KOPT-K1 (cell line): ENCODE measurements around the gene CERK.

Experiments
- H3K27ac ChIP-seq: fragments of 200-600 bp; sonication (generic); 2 replicates; pipeline ENCODE4 v1.5.1; 2016; ENCODE audit warnings: antibody characterized with exemption, mild to moderate bottlenecking, low read depth, low read length; ENCODE audit not compliant: poor library complexity, severe bottlenecking
- H3K36me3 ChIP-seq: fragments of 200-600 bp; sonication (generic); 2 replicates; pipeline ENCODE4 v1.5.1; 2017; ENCODE audit warnings: antibody characterized with exemption, mild to moderate bottlenecking, low read length, moderate library complexity; ENCODE audit not compliant: insufficient read depth
- H3K9me3 ChIP-seq: fragments of 200-600 bp; sonication (generic); 2 replicates; pipeline ENCODE4 v1.5.1; 2017; ENCODE audit warnings: antibody characterized with exemption, low read length, mild to moderate bottlenecking; ENCODE audit not compliant: insufficient read depth, poor library complexity, severe bottlenecking

Gene CERK

DNA sequence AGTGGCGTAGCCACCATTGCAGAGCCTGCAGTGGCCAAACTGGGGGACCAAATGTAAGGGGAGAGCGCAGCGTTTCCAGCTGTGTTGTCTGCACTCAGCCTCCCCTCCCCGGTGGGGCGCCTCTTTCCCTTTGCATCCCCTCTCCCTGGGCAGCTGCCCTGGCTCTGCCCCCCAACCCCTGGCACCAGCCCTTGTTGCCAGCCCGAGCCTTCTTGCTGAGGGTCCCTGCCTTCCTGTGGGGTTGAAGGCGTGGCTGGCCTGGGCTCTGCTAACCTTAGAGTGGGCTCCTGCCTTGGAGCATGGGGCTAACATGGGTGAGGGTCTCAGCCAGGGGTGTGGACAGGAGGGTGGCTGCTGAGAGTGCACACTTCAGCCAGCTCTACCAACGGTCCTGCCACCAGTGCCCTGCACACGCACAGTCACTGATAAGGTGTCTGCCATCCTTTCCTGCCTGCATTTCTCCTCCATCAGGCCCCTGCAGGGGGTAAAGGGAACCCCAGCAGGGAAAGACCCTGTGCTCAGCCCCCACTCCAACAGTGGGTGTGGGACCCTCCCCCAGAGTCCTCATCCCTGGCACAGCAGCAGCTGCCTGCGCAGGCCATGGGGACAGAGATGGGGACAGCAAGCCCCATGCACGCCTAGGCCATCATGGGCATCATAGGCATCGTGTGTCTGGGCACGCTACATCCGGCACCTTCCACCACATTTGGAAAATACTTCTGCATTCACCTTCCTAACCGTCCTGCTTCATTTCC is 43.5 kb downstream of the CERK start:
- H3K36me3 ChIP-seq: peaks cover 99% of the 10 kb centered on the region
- no peak overlapping the region for H3K27ac ChIP-seq
- no peaks in the 10 kb centered on the region for H3K9me3 ChIP-seq

DNA sequence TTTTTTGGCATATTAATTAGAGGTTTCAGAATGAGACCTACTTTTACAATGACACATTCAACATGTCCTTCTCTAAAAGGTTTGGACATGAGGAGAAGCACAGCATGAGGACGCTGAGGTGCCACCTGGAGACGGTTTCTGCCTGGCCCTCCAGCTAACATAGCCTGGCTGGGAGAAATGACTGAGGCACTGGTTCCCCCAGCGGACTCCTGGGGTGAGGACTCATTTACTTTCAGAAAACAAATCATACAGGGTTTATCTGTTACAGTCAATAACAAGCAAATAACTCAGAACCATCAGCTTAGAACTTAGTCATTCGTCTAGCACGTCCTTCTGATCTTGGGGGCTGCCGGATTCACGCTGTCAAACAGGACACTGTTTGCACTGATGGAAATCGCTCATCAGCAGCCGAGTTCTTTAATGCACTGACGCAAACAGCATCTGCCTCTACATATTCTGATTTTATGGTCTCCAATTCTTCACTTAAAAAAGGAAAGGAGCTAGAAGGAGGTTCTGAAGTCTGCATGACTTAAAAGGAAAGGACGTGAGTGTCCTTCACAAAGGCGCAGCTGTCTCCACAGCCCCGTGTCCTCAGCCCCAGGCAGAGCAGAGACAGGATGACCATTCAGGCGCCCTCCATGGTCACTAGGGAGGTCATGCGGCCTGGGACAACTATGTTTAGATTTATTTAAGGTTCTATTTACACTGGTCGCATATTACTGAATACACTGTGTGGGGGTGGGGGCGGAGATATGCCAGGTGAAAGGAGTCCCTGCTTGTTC is 44.2 kb downstream of the CERK start:
- Histone ChIP-seq H3K36me3 (peaks cover 99% of the 10 kb centered on the region), H3K27ac (no peak overlapping the region), H3K9me3 (no peaks in the 10 kb centered on the region)

DNA sequence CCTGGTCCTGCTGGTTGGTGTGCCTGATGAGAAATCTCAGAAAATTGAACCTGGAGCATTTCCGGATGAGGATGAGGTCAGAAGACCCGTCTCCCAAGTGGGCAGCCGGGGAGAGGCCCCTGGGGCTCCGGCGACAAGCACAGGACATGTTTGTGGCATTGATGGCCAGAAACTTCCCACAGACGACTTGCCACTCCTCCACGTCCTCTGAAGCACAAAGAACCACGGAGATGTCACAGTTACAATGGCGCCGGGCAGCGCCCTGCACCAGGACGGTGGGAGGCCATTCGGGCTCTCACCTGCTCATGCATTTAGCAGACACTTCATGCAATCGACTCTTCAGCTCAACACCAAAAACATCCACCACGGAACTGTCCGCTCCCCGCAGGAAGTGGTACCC is 46.5 kb downstream of the CERK start:
- Histone ChIP-seq H3K27ac (no peak overlapping the region), H3K36me3 (peaks cover 98% of the 10 kb centered on the region), H3K9me3 (no peaks in the 10 kb centered on the region)

DNA sequence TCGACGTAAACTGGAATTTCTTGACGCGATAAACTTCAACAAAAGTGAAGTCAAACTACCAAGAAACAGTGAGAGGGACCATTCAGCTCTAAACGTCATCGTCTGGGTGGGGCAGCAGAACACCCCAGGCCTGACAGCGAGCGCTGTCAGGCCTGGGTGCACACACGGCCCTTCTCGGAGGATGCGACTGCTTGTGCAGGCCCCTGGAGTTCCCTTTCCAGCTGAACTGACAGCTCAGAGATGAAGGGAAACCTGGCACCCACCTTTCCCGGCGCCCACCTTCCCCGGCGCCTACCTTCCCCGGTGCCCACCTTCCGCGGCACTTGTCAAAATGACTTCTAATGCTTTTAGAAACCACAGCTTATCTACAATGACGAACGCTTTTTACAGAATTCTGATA is 47.9 kb downstream of the CERK start:
- H3K27ac ChIP-seq: no peak overlapping the region
- peaks cover 98% of the 10 kb centered on the region for H3K36me3 ChIP-seq
- H3K9me3 ChIP-seq: no peaks in the 10 kb centered on the region

DNA sequence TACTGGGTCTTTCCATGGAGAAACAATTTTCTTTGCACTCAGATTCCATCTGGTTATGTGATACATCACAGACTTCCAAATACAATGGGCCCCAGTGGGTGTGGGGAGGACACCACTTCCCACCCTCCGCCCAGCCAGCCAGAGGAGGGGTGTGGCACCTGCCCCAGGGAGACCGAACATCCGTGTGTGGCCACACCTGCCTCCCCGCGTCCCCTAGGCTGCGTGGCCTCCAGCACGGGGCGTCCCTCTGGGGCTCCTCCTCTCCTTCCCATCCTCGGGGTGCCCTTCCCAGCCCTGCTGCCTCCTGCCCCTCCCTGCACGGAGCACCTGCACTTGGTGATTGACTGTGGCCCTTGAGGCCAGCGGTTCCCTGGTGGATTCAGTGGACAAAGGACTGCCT is 49.1 kb downstream of the CERK start:
- Histone ChIP-seq H3K9me3 (no peaks in the 10 kb centered on the region), H3K27ac (no peak overlapping the region), H3K36me3 (peaks cover 98% of the 10 kb centered on the region)

DNA sequence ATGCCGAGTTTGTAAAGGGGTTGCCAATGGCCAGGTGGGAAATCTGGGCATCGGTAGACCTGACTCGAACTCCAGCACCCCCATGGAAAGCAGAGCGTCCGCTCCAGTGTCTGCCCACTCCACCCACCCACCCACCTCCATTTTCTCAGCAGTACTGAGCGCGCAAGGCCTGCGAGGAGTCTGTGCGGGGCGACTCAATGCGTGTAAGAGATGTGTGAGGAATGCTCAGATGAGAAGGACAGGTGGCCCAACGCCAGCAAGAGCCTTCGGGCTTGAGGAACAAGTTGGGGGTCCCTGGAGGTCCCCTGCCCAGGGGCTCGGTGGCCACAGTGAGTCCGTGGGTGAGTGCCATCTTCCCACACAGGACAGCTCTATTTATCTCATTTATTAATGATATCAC is 50.6 kb downstream of the CERK start:
- H3K9me3 ChIP-seq: no peaks in the 10 kb centered on the region
- H3K27ac ChIP-seq: no peak overlapping the region
- H3K36me3 ChIP-seq: peaks cover 85% of the 10 kb centered on the region

DNA sequence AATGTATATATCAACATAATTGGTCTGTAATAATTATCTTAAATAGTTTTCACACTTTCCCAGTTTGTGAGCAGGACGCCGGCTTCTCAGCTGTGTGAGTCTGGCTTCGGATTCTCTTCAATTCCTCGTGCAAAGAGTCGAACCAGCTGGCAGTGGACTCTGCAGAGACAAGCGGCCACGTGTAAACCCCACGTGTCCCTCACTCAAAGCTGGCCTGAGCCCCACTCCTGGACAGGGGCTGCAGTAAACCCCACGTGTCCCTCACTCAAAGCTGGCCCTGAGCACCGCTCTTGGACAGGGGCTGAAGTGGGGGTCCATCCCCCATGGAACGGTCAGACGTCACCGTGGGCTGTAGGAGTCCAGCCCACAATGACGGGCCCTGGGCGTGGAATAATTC is 51.0 kb downstream of the CERK start:
- Histone ChIP-seq H3K9me3 (no peaks in the 10 kb centered on the region), H3K27ac (no peak overlapping the region), H3K36me3 (peaks cover 85% of the 10 kb centered on the region)

DNA sequence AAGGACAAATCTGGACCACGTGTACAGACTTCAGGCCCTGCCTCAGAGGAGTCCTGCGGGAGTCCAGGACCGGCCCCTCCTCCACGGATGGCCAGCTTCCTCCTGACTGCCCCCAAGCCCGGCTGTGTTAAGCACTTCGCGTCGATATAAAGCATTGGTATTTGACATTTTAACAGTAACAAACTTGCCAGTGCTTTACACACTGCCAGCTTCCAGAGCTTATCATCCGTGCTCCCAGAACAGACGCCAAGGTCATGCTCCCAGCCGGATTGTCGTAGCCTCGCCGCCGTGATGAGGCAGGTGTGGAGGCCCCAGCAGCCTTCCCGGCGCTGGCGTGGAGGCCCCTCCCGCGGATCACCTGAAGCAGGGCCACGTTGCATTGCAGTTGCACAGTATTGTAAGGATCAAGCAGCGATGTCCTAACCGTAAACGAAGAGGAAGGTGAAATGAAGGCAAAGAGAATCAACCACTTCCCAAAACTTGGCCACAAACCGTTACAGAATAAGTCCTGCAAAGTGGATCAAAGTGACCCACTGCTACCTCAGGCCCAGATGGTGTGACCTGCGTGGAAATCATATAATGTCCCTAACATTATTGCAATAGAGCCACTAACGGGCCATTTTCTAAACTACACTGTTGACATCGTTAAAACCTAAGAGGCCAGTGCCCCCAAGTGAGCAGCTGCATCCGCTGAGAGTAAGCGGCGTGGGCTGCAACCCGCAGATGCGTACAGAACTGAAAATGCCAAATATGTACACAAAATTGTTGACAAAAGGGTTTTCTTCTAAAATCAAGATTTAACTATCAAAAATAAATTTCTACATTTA is 51.6 kb downstream of the CERK start:
- peaks cover 85% of the 10 kb centered on the region for H3K36me3 ChIP-seq
- no peaks in the 10 kb centered on the region for H3K9me3 ChIP-seq
- no peak overlapping the region for H3K27ac ChIP-seq

DNA sequence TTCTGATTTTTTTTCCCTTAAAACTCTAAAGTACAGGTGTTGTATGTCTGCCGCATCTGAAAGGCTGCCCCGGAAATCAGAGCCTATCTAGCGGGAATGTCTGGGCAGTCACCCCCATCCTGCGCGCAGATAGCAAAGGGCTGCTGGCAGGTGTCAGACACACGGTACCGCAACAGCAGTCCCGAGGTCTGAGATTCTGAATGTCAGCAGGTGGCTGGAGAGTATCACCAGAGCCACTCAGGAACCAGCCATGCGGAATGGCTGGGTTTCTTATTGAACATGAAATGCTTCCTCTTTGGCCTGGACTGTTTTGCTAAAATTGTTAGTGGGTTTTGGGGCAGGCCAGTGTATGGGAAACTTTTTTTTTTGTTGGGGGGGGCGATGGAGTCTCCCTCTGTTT is 53.3 kb downstream of the CERK start:
- Histone ChIP-seq H3K36me3 (peaks cover 75% of the 10 kb centered on the region), H3K9me3 (no peaks in the 10 kb centered on the region), H3K27ac (no peak overlapping the region)

DNA sequence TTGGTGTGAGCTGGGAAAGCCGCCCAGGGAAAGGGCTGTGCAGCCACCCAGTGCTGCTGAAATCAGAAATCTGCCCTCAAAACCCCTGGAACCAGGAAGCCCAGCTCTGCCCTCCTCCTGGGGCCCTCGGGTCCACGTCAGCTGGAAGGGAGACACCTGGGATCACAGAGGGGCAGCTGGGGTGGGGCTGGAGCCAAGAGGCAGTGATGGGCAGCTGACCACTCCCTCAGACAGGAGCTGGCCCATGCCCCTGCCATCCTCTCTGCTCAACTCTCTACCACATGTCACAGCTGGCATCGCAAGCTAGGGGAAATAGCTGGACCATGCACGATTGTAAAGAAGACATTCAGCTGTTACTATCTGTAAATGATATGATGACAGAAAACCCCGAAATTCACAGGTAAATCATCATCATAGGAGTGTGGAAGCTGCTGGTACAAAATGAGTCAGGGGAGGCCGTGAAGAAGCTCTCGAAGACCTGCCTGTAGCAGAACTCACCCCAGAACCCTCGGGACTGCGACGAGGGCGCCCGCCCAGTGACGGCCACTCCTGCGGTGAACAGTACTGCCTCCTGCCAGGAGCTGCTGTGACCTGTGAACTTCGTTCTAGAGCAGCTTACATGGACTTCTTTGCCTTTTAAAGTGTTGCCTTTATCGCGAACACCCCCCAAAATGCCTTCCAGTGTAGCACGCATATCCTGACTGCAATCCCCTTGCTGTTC is 55.9 kb downstream of the CERK start:
- Histone ChIP-seq H3K27ac (no peak overlapping the region), H3K9me3 (no peaks in the 10 kb centered on the region), H3K36me3 (peaks cover 73% of the 10 kb centered on the region)

DNA sequence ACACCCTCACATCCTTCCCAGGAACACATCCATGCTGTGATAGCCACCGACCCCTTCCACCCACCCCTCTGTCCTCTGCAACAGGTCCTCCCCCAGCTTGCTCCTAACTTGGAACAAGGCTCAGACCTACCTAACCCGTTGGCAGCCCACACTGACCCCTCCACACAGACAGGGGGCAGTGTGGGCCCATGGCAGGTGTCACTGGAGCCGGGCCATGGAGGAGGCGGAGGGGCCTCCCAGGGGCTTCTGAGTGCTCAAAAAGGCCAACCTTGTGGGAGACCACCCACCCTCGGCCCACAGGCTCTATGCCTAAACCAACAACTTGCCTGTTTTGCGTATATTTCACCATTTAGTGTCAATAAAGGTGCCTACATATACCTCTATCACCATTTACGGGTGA is 57.0 kb downstream of the CERK start:
- H3K27ac ChIP-seq: no peak overlapping the region
- peaks cover 73% of the 10 kb centered on the region for H3K36me3 ChIP-seq
- H3K9me3 ChIP-seq: no peaks in the 10 kb centered on the region

DNA sequence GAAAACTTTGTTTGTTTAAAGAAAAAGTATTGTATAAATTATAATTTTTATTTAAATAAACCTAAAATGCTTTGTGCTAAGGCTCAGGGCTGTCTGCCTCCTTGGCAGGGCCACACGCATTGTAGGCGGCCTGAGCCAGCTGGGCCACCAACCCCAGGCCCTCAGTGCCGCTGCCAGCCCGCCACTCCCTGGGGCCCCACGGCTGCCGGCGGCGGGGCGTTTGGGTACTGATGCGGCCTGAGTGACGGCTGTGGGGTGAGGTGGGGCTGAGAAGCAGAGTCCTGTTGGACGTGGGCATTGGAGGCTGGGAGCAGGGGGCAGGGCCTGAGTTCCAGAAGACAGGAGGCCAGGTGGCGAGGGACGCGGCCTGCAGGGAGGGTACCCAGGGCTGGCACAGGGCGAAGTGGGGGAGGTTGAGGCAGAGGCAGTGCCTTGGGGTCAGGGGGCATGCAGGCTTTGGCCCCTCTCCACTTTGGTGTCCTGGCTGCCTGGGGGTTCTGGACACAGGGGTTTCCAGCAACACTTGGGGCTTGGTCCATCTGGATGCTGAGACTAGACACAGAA is 58.3 kb downstream of the CERK start:
- peaks cover 73% of the 10 kb centered on the region for H3K36me3 ChIP-seq
- H3K27ac ChIP-seq: no peak overlapping the region
- H3K9me3 ChIP-seq: no peaks in the 10 kb centered on the region

DNA sequence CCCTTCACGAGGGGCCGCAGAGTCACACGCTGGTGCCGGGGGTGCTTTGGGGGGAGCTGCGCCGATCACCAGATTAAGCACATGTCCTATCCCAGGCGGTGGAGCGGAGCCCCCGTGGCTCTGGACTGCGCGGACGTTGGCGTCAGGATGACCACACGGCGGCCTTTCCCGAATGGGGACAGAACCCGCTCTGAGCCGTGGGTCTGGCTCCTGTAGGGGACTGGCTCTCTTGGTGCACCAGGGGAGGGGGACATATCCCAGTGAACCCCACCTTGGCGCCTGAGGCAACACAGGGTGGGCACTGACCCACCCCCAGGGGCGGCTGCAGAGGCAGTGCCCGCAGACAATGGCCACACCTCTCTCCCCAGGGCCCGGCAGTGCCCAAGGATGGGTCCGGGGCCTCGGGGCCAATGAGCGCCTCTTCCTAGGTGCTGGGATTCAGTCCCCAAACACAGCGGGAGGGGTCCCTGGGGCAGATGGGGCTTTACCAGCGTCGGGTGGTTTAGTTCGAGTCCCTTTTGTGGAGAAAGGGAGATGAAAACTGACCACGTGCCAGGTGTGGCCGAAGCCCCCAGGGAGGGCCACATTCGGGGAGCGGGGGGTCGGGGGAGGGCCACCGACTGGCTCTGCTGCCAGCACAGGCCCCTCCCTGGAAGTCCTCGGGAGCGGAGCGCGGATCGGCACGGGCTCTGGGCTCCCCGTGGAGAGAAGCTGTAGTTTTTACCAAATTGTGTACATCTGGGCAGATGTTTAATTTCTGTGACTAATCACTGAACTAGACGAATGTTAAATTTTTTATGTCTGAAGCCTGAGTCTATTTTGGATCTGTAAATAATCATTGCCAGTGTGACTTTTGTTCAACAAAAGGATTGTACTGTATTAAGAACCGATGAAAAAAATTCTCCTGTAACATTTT is 59.0 kb downstream of the CERK start:
- Histone ChIP-seq H3K9me3 (no peaks in the 10 kb centered on the region), H3K36me3 (peaks cover 66% of the 10 kb centered on the region), H3K27ac (no peak overlapping the region)
